Measurements from ENCODE around the gene ERN2. TPM values are rescaled to one million over a fixed set of nuclear protein-coding genes. Genes with fewer than 3 reads are reported as not detected.

ERN2 gene
- total RNA-seq = 0.53 TPM

DNA sequence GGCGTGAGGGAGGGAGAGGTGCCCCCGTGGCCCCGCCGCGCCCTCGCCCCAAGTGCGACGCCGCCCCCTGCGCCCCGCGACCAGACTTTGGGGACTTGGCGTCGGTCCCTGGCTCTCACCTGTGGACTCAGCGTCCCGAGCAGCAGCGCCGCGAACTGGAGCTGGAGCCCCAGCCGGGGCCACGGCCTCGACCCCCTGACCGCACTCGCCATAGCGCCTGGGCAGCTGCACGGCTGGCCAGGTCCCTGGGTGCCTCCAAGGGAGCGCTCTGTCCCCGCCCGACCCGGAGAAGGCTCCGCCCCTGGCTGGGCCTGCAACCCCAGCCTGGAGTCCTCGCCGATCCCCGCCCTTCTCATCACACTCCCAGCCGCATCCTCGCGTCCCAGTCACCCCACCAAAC lies at the start of gene ERN2:
Gene ERN2, minus strand, starts transcription at position 247 of the 400 bp plus-strand sequence. Its CDS starts 35 bp downstream, at position 212.

DNA sequence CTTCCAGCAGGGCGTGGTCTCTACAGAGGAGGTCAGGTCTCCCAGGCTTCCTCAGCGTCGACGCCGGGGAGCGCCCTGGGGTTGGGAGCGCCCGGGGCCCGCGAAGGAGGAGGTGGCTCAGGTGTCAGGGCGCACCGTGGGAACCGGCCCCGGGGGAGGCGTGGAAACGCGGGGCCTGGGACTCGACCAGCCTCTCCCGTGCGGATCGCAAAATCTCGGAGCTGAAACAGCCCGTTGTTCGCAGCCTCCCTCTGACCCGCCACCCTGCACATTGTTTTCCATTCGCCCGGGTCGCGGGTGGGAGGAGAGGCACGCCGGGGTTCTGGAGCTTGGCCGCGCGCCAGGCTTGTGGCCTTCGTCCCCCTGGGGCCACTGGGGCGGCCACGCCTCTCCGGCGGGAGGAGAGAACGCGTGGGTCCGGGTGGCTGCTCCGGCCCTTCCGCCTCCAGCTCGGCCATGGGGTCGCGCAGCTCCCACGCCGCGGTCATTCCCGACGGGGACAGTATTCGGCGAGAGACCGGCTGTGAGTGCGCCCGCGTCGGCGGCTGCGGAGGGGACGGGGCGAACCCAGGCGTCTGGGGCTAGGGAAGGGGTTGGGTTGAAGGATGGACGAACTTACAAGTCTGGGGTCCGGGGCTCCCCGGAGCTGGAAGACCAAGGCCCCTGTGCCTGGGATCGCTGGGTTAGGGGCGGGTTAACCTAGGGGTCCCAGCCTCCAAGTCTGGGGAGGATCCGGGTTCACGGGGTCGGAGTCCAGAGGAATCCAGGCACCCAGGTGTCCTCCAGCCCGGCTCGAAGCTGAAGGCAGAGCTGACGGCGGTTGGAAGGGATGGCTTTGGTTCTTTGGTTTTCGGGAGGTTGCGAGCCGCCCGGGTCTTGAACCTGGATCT lies 41.8 kb upstream of the ERN2 start, which contains the start of gene CHP2:
Gene CHP2, plus strand, starts transcription at position 433 of the 890 bp plus-strand sequence. Its CDS starts 24 bp downstream, at position 457.

DNA sequence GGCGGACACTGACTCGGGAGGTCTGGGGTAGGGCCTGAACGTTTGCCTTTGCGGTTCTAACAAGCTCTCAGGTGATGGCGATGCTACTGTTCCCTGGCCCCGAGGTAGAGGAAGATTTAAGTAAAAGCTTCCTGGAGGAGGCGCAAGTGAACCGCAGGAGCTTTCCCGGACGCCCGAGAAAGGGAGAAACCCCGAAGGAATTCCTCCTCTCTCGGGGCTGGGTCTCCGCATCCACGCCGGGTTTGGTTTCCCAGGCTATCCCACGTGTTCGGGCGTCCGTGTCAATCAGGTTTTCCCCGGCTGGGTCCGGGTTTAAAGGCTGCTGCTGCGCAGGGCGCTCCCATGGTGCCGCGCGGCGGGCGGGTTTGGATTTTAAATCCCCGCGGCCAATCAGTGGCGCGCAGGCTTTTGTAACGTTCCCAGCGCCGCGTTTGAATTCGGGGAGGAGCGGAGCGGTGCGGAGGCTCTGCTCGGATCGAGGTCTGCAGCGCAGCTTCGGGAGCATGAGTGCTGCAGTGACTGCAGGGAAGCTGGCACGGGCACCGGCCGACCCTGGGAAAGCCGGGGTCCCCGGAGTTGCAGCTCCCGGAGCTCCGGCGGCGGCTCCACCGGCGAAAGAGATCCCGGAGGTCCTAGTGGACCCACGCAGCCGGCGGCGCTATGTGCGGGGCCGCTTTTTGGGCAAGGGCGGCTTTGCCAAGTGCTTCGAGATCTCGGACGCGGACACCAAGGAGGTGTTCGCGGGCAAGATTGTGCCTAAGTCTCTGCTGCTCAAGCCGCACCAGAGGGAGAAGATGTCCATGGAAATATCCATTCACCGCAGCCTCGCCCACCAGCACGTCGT lies 34.4 kb downstream of the ERN2 start, which contains the start of gene PLK1:
Gene PLK1, plus strand, starts transcription at position 460 of the 844 bp plus-strand sequence. Its CDS starts 44 bp downstream, at position 504.

DNA sequence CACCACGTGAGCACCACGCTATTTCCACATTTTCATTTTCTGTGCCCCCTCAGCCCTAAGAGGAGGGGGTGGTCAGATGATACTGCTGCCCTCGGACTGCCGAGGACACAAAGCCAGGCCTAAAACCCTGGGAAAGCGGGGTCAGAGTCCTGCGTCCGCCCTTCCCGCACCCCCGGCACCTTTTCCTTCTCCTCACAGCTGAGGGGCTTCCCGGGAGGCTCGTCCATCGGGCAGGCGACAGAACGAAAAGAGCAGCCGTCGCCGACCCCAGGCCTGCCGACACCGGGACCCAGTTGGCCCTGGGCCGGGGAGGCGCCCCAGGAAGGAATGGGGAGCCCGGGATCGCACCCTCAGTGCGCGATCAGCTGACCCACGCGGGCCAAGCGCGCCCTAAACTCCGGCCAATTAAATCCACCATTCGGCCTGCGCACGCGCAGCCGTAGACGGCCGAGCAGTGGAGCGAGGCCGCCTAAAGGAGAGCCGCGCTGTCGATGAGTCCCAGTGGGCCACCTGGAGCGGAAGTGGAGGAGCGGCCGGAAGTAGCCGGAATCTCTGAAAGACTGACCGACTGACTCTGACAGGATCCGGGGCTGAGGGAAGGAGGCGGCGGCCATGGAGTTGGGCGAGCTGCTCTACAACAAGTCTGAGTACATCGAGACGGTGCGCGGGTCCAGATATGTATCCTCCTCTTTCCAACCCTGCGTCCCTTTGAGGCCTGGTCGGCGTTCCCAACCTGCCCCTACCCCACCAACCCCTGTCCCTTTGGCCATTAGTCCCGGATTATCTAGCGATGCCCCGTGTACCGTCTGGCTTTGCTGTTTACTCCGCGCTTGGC lies 71.9 kb downstream of the ERN2 start, which contains the start of the genes DCTN5 and PALB2:
Gene DCTN5, plus strand, starts transcription at position 536 of the 835 bp plus-strand sequence. Its CDS starts 77 bp downstream, at position 613.
Gene PALB2, minus strand, starts transcription at position 380 of the 835 bp plus-strand sequence. Its CDS starts 153 bp downstream, at position 227.

Other genes with a start within 250 kb of the ERN2 start
- gene GGA2, start 202.7 kb downstream of the ERN2 start, total RNA-seq = 60.0 TPM
- 53.1 TPM for gene EARS2, start 155.9 kb downstream of the ERN2 start, total RNA-seq
- gene UBFD1, start 155.5 kb downstream of the ERN2 start, total RNA-seq = 139 TPM
- gene NDUFAB1, start 116.9 kb downstream of the ERN2 start, total RNA-seq = 132 TPM
- gene PALB2, start 71.9 kb downstream of the ERN2 start, total RNA-seq = 7.9 TPM
- gene DCTN5, start 71.8 kb downstream of the ERN2 start, total RNA-seq = 34.2 TPM
- gene PLK1, start 34.3 kb downstream of the ERN2 start, total RNA-seq = 15.7 TPM
- gene CHP2, start 41.8 kb upstream of the ERN2 start, total RNA-seq = 0.64 TPM
- 10.4 TPM for gene PRKCB, start 122.8 kb upstream of the ERN2 start, total RNA-seq